K562 (cell line): Measurements from ENCODE around the gene ZNF585A.

ENCODE experiments used
- CTCF ChIP-seq, 3 experiments: IDR thresholded peaks in 2 of 3; conservative IDR thresholded peaks in 1 of 3; 2 replicates each; pipeline ENCODE4 v1.5.1; 2011 to 2012; ENCODE audit warnings: low read length in 3 of 3, mild to moderate bottlenecking in 3 of 3, control low read depth in 2 of 3, improper control_type of control experiment in 1 of 3, inconsistent platforms in 1 of 3, low read depth in 1 of 3, mixed read lengths in 1 of 3, moderate library complexity in 1 of 3; ENCODE audit not compliant: insufficient read depth in 2 of 3
- EP300 ChIP-seq: IDR thresholded peaks from 2 replicates; pipeline ENCODE4 v1.6.1; 2012; ENCODE audit warnings: low read length, improper control_type of control experiment
- EZH2 ChIP-seq: IDR thresholded peaks from 2 replicates; pipeline ENCODE4 v1.6.1; 2012; ENCODE audit warnings: low read depth, mild to moderate bottlenecking, inconsistent platforms, low read length, borderline replicate concordance
- FOXA1 ChIP-seq: fragments of 450-650 bp; IDR thresholded peaks from 2 replicates; pipeline ENCODE4 v1.6.1; 2016; ENCODE audit warnings: mild to moderate bottlenecking, borderline replicate concordance
- KDM1A ChIP-seq, 2 experiments: fragments of 450-650 bp; IDR thresholded peaks; 2 replicates each; pipeline ENCODE4 v1.6.1; 2016; ENCODE audit warnings: mild to moderate bottlenecking in 2 of 2
- KLF6 ChIP-seq: fragments of 250-450 bp; sonication (Bioruptor Pico); IDR thresholded peaks from 2 replicates; pipeline ENCODE4 v1.4.0; 2020; ENCODE audit warnings: mild to moderate bottlenecking, moderate library complexity, borderline replicate concordance
- MAX ChIP-seq: sonication (generic); formaldehyde crosslinking; IDR thresholded peaks from 2 replicates; pipeline ENCODE4 v1.9.0; 2022; ENCODE audit warnings: mild to moderate bottlenecking, missing genetic modification reagents
- SMAD3 ChIP-seq: fragments of 450-650 bp; formaldehyde crosslinking; conservative IDR thresholded peaks from 2 replicates; pipeline ENCODE4 v1.4.0; 2020; ENCODE audit warnings: mild to moderate bottlenecking
- STAT5A ChIP-seq: IDR thresholded peaks from 2 replicates; pipeline ENCODE4 v1.6.1; 2012; ENCODE audit warnings: low read length, inconsistent platforms, borderline replicate concordance
- ZBTB7A ChIP-seq: IDR thresholded peaks from 2 replicates; pipeline ENCODE4 v1.6.1; 2011; ENCODE audit warnings: low read depth, mild to moderate bottlenecking, low read length, moderate library complexity, borderline replicate concordance; ENCODE audit not compliant: control insufficient read depth
- ZFX ChIP-seq: sonication (generic); formaldehyde crosslinking; IDR thresholded peaks from 2 replicates; pipeline ENCODE4 v1.8.0; 2022; ENCODE audit warnings: mild to moderate bottlenecking, missing genetic modification reagents, moderate library complexity
- ZNF274 ChIP-seq: IDR thresholded peaks from 2 replicates; pipeline ENCODE4 v1.6.1; 2011; ENCODE audit warnings: low read depth, mild to moderate bottlenecking, low read length, moderate library complexity, borderline replicate concordance

GRCh38 chr19:37160153-37160552 lies 12.3 kb downstream of the ZNF585A start:
- TF ChIP-seq FOXA1, result no peak
- no peak for TF ChIP-seq EP300
- no peak for TF ChIP-seq MAX
- TF ChIP-seq EZH2, result no peak
- TF ChIP-seq ZBTB7A, result no peak
- TF ChIP-seq ZNF274, result no peak
- no peak for TF ChIP-seq SMAD3 (CRISPR knock-in tag)
- no peak for TF ChIP-seq STAT5A
- no peak for TF ChIP-seq KDM1A (IDR thresholded peaks at IDR 0.05)
- TF ChIP-seq CTCF (IDR thresholded peaks at IDR 0.05 in 2 of 3, conservative IDR thresholded peaks at IDR 0.05 in 1 of 3; ENCODE audit: insufficient read depth in 2 of 3, low read depth in 1 of 3, low read length in 3 of 3), result no peak
- no peak for TF ChIP-seq ZFX (CRISPR knock-in tag)
- no peak for TF ChIP-seq KLF6 (CRISPR knock-in tag)
